ENCODE results near the gene PMVK. TPM values are rescaled to one million over a fixed set of nuclear protein-coding genes. Genes with fewer than 3 reads are reported as not detected.

The PMVK gene
- total RNA-seq, 1 experiment from 2014 or later: 26.3 TPM

- Histone ChIP-seq H2BK15ac (ENCODE audit: low read depth, low read length) (no peak overlapping the region), H2BK20ac (ENCODE audit: low read depth, low read length, poor library complexity, severe bottlenecking) (no peak overlapping the region), H3K27me3 (ENCODE audit: insufficient read depth, low read length) (no peaks in the 10 kb centered on the region), H3T11ph (ENCODE audit: low read length) (no peak overlapping the region), H3K4me2 (ENCODE audit: insufficient read depth, insufficient read length, low read length) (no peak overlapping the region), H3K79me1 (ENCODE audit: insufficient read depth, low read depth, low read length, poor library complexity, severe bottlenecking) (no peaks in the 10 kb centered on the region), H4K91ac (ENCODE audit: insufficient read length, low read depth, low read length) (no peak overlapping the region), H3K79me2 (ENCODE audit: insufficient read depth, low read length) (no peaks in the 10 kb centered on the region), H2AK5ac (ENCODE audit: insufficient read length, low read length) (no peak overlapping the region), H4K5ac (ENCODE audit: insufficient read length, low read depth, low read length) (no peak overlapping the region), H2BK120ac (ENCODE audit: low read depth, low read length, poor library complexity, severe bottlenecking) (no peak overlapping the region), H4K20me1 (ENCODE audit: control insufficient read depth, insufficient read depth, insufficient read length) (no peaks in the 10 kb centered on the region), H3K4ac (ENCODE audit: low read depth, low read length) (no peak overlapping the region), H2AFZ (ENCODE audit: low read length) (no peak overlapping the region), H4K8ac (replicated peaks; ENCODE audit: insufficient read length, low read depth, low read length) (no peak overlapping the region), H3K9ac (ENCODE audit: extremely low read depth, insufficient read length, low read length) (no peak overlapping the region), H3K4me1 (ENCODE audit: insufficient read depth, low read length) (peaks cover 3% of the 10 kb centered on the region; the same call in 1 of the 2 replicates), H3K14ac (ENCODE audit: insufficient read depth, low read length) (no peak overlapping the region), H3K23ac (ENCODE audit: insufficient read length, low read depth, low read length) (no peak overlapping the region), H3K27ac (ENCODE audit: insufficient read length, low read depth, low read length) (no peak overlapping the region), H3K9me3 (ENCODE audit: control insufficient read depth, low read depth, low read length) (no peaks in the 10 kb centered on the region), H3K23me2 (ENCODE audit: insufficient read length, low read depth, low read length, poor library complexity, severe bottlenecking) (no peaks in the 10 kb centered on the region), H3K18ac (ENCODE audit: insufficient read length, low read depth, low read length) (peak overlapping the region; percentile 73), H3K56ac (ENCODE audit: insufficient read length, low read depth, low read length) (no peak overlapping the region), H2BK5ac (ENCODE audit: insufficient read length, low read length) (no peak overlapping the region), H2BK12ac (ENCODE audit: insufficient read length, low read depth, low read length) (no peak overlapping the region)
- no peaks in the 10 kb centered on the region for H3K9me3 Mint-ChIP-seq
- WGBS (ENCODE audit: extremely low coverage, insufficient read length, low lambda C conversion rate): no CpG with 5 or more reads among the region's 6 CpGs
- peaks cover 26 to 27% of the 10 kb centered on the region in 2 experiments for H3K4me1 Mint-ChIP-seq
- peaks cover 0 to 10% (median 4%) of the 10 kb centered on the region in 3 experiments; a peak in 5 of 7 replicates for H3K36me3 Mint-ChIP-seq (ENCODE audit: insufficient read depth in 1 of 3, low read depth in 3 of 3)
- no peaks in the 10 kb centered on the region for H3K27me3 Mint-ChIP-seq (ENCODE audit: low read depth)
- peak; percentile 87 for TF ChIP-seq CTCF (conservative IDR thresholded peaks at IDR 0.05)
- peak overlapping the region in 1 of 2 experiments; percentile 35; a peak in 1 of 5 replicates for H3K4me3 Mint-ChIP-seq
- DNase-seq: peak; percentile 60
- H3K27ac Mint-ChIP-seq: peak overlapping the region in 2 of 3 experiments; percentile 4 to 51; a peak in 4 of 7 replicates
Measured at GRCh38 chr1:154943649-154944400, 7.3 kb upstream of the PMVK start.

All from H9 (cell line).